DND-41 (cell line): ENCODE measurements around the gene ATP6V0A1.

Experiments
- CTCF ChIP-seq: IDR thresholded peaks from 2 replicates; pipeline ENCODE4 v1.5.1; 2012; ENCODE audit warnings: borderline replicate concordance, low read length, moderate library complexity, mild to moderate bottlenecking; ENCODE audit not compliant: poor library complexity, severe bottlenecking; ENCODE audit errors: extremely low read depth
- EZH2 ChIP-seq: IDR thresholded peaks from 3 replicates; pipeline ENCODE4 v1.6.1; 2012; ENCODE audit warnings: borderline replicate concordance, low read depth, mild to moderate bottlenecking, moderate library complexity, low read length, inconsistent platforms; ENCODE audit not compliant: severe bottlenecking

- TF ChIP-seq CTCF (no peak), EZH2 (no peak)
These were observed 53.6 kb downstream of the ATP6V0A1 start for GRCh38 chr17:42512246-42512645.
